HG03469 (cell line): ENCODE measurements around the gene TPSG1.

Source experiments
- ATAC-seq: cut with Tn5 transposase; IDR thresholded peaks from one replicate; pipeline ENCODE4 v1.9.1; 2021; ENCODE audit warnings: mild to moderate bottlenecking, moderate library complexity, moderate number of reproducible peaks; ENCODE audit not compliant: unreplicated experiment

TPSG1 gene

GRCh38 chr16:1181404-1182315 lies 43.4 kb downstream of the TPSG1 start:
- no peak for ATAC-seq

- no peak for ATAC-seq
Observed at GRCh38 chr16:1180549-1181403, 44.3 kb downstream of the TPSG1 start.

DNA sequence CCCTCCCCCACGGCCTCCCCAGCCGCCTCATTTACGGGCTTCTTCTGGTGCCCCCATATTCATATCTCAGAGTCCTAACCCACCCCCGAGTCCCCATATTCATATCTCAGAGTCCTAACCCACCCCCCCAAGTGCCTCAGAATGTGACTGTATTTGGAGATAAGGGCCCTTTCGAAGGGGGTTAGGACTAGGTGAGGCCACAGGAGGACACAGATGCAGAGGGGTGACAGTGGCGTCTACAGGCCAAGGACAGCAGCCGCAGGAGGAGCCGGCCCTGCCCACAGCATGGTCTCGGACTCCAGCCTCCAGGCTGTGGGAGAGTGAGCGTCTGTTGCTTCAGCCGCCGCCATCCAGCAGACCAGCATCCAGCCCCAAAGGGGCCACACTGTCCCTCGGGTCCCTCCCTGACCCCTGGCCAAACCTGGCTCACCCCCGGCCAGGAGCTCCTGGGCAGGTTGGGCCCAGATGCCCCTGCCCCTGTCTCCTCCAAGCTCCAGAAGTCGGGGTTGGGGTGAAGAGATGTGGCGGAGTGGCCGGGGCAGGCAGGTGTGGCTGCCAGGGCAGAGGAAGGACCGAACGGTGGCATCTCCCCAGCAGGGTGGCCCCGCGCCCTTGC lies 46.7 kb downstream of the TPSG1 start:
- no peak for ATAC-seq

- ATAC-seq: no peak
Observed at GRCh38 chr16:1177750-1178149, 47.3 kb downstream of the TPSG1 start.

GRCh38 chr16:1177053-1177452 lies 48.0 kb downstream of the TPSG1 start:
- ATAC-seq: no peak

DNA sequence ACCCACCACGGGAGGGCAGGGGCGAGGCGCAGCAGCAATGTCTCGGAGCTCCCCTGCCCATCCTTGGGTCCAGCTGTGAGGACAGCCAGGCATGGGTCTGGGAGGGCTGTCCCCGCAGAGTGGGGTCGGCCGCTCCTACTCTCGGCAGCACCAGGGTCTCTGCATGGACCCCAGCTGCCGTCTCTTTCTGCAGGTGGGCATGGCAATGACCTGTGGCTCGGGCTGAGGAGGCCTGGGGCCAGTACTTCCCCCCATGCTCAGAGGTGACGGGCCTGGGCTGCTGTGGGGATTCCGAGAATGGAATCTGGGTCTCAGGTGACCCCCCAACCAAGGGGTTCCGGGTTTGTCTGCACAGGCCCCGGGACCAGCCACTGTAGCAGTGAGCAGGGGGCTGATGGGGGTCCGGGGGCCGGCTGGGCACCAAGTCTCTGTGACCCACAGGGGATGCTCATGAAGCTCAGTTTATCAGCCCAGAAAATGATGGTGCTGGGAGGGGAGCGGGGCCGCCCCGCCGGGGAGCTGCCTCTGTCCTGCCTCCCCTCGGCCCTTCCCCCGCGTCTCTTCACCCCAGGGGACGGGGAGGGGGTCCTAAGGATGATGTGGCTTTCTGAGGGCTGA lies 48.7 kb downstream of the TPSG1 start:
- no peak for ATAC-seq

DNA sequence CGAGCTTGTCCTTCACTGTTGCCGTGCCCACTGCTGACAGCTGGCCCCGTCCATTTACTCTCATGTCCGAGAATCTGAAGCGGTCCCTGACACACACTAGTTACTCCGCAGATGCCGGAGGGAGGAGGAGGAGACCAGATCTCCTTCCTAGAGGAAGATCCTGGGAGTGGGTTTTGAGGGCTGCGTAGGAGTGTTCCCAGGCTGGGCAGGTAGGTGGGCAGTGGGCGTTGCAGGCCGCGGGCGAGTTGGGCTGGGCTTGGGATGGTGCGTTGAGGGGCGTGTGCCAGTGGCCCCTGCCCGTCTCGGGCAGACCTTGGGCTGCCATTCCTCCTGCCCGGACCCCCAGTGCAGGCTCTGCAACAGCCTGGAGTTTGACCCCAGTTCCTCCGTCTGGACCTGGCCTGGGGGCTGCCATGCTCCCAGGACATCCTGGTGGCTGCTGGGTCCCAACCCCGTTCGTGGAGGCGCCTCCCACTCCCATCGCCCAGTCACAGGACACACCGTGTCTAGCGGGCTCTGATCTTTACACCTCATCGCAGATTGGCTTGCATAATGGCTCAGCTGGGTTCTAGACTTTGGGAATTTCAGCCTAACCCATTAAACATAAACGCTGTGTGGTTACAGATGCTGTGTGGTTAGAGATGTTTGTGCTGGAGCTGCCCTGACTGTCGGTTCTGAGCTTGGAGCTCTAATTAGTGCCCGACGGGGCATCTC lies 49.3 kb downstream of the TPSG1 start:
- ATAC-seq: no peak

DNA sequence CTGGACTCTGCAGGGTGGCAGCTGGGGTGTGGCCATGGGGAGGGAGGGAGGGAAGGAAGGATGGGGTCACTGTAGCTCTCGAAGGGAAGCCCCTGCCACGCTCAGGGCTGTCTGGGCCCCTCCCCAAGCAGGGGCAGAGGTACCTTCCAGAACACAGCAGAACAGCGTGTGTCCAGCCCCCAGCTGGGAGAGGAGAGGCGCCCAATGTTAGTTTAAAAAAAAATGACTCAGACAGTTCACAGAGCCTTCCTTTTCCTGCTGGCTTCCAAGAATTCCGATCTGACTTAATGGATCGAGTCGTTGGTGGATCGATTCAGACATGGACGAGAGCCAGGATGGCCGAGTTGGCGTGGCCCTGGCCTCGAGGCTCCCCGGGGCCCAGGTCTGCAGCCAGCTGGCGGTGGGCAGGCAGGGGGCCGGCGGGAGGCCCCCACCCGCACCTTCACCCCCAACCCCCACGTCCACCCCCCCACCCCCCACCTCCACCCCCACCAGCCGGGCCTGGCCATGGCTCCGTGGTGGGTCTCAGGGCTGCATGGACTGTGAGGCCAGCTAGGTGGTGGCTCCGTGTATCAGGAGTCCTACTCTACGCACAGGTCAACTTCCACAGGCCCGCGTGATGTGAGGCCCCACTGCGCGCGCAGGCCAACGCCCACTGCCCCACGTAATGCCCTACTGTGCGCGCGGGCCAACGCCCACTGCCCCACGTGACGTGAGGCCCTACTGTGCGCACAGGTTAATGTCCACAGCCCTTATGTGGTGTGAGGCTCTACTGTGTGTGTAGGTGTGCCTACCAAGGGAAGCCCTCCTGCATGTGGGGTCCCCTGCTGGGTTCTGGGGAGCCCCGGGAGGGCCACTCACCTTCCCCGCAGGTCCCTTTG lies 50.4 kb downstream of the TPSG1 start:
- ATAC-seq: no peak

GRCh38 chr16:1173788-1174451 lies 51.1 kb downstream of the TPSG1 start:
- ATAC-seq: no peak

DNA sequence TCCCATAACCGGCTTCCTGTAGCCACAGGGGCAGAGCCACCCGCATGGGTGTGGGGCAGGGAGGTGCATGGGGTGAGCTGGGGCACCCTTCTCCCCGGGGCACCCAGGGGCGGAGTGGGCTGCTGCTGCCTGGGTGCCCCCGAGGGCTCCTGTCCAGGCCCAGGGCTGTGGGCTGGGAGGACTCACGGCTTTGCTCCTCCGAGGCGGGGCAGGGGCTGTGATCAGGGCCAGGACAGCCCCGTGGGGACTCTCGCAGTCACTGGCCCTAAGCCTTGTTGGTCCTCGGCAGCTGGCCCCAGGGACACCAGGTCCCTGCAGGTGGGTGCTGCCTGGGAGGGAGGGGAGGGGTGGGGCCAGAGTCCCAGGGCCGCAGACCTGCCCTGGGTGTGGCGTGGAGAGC lies 52.4 kb downstream of the TPSG1 start:
- ATAC-seq: no peak

- no peak for ATAC-seq
Observed at GRCh38 chr16:1171854-1172428, 53.1 kb downstream of the TPSG1 start.
